H1 (cell line): ENCODE measurements around the gene LYVE1. TPM values are rescaled to one million over a fixed set of nuclear protein-coding genes. Genes with fewer than 3 reads are reported as not detected.

Experiments used
- CTCF ChIA-PET: fragments of 300-600 bp; sonication (Branson Sonifier 250); formaldehyde crosslinking; loops from one replicate; lab custom pipeline; 2021; ENCODE audit not compliant: partially characterized antibody; lab: Charles Lee
- POLR2A ChIA-PET: fragments of 300-600 bp; sonication (Branson Sonifier 250); formaldehyde crosslinking; loops from one replicate; lab custom pipeline; 2021; ENCODE audit warnings: inconsistent platforms; ENCODE audit not compliant: partially characterized antibody; lab: Charles Lee
- DNase-seq, 2 experiments: peaks; one replicate each; pipeline versions ENCODE4 v3.0.0 to v3.0.0-alpha.2; 2010 to 2022; ENCODE audit warnings: low spot score in 2 of 2, low read depth in 1 of 2, mixed read lengths in 1 of 2
- FAIRE-seq: peaks from 2 replicates; lab custom pipeline; 2011; peaks lifted over from hg19 to GRCh38; lab: Jason Lieb, UNC
- H2AFZ ChIP-seq: 2 replicates; pipeline ENCODE4 v1.8.1; 2012; ENCODE audit warnings: low read length, inconsistent platforms
- H2AK5ac ChIP-seq: 2 replicates; pipeline ENCODE4 v1.6.1; 2013; ENCODE audit warnings: low read depth, low read length
- H2BK120ac ChIP-seq: replicated peaks from 2 replicates; pipeline ENCODE3; 2013; ENCODE audit warnings: low read depth, low read length, inconsistent platforms
- H2BK12ac ChIP-seq: 2 replicates; pipeline ENCODE4 v1.6.1; 2013; ENCODE audit warnings: low read depth, low read length
- H2BK15ac ChIP-seq: 2 replicates; pipeline ENCODE4 v1.6.1; 2013; ENCODE audit warnings: low read length
- H2BK20ac ChIP-seq: 2 replicates; pipeline ENCODE4 v1.6.1; 2013; ENCODE audit warnings: low read length
- H2BK5ac ChIP-seq: 2 replicates; pipeline ENCODE4 v1.6.1; 2013; ENCODE audit warnings: low read depth, low read length
- H3K14ac ChIP-seq: 2 replicates; pipeline ENCODE4 v1.6.1; 2013; ENCODE audit warnings: inconsistent platforms; ENCODE audit not compliant: insufficient read length
- H3K18ac ChIP-seq: 2 replicates; pipeline ENCODE4 v1.6.1; 2013; ENCODE audit warnings: low read length; ENCODE audit errors: extremely low read depth
- H3K23ac ChIP-seq: 2 replicates; pipeline ENCODE4 v1.6.1; 2013; ENCODE audit warnings: inconsistent platforms; ENCODE audit not compliant: insufficient read length
- H3K23me2 ChIP-seq: 2 replicates; pipeline ENCODE4 v1.6.1; 2013; ENCODE audit warnings: low read depth, low read length
- H3K27ac ChIP-seq: 2 replicates; pipeline ENCODE4 v1.6.1; 2011; ENCODE audit warnings: low read depth, low read length, inconsistent platforms
- H3K27me3 ChIP-seq, 4 experiments: replicated peaks in 1 of 4; 1 replicate in 1 of 4; 2 replicates in 3 of 4; pipeline versions ENCODE4 v1.6.1 to v1.8.1; 2011 to 2013; ENCODE audit warnings: low read length in 3 of 4, mild to moderate bottlenecking in 3 of 4, inconsistent platforms in 2 of 4, mixed read lengths in 2 of 4, moderate library complexity in 1 of 4; ENCODE audit not compliant: control insufficient read depth in 3 of 4, insufficient read depth in 3 of 4; ENCODE audit errors: extremely low read depth in 1 of 4
- H3K36me3 ChIP-seq, 4 experiments: 2 replicates each; pipeline versions ENCODE4 v1.6.1 to v1.8.1; 2011 to 2013; ENCODE audit warnings: mild to moderate bottlenecking in 4 of 4, low read length in 3 of 4, moderate library complexity in 2 of 4, control low read depth in 1 of 4, inconsistent platforms in 1 of 4; ENCODE audit not compliant: insufficient read depth in 4 of 4, control insufficient read depth in 2 of 4
- H3K4ac ChIP-seq: replicated peaks from 2 replicates; pipeline ENCODE3; 2013; ENCODE audit warnings: low read length, low read depth, mixed read lengths, inconsistent platforms; ENCODE audit not compliant: insufficient read length
- H3K4me1 ChIP-seq, 4 experiments: replicated peaks in 1 of 4; 1 replicate in 1 of 4; 2 replicates in 3 of 4; pipeline versions ENCODE4 v1.6.1 to v1.8.1; 2011 to 2013; ENCODE audit warnings: low read length in 3 of 4, inconsistent platforms in 2 of 4, mixed read lengths in 1 of 4; ENCODE audit not compliant: insufficient read depth in 4 of 4, control insufficient read depth in 3 of 4
- H3K4me2 ChIP-seq, 2 experiments: 2 replicates each; pipeline versions ENCODE4 v1.6.1 to v1.8.1; 2011 to 2013; ENCODE audit warnings: low read depth in 2 of 2, low read length in 2 of 2, control low read depth in 1 of 2, inconsistent platforms in 1 of 2, mild to moderate bottlenecking in 1 of 2; ENCODE audit not compliant: insufficient read depth in 1 of 2
- H3K4me3 ChIP-seq, 4 experiments: fragments of 200-600, 300-600 bp in 1 of 4; sonication (generic), shearing (Covaris generic), sonication (Bioruptor Twin) in 1 of 4; 2 replicates each; pipeline versions ENCODE4 v1.5.1 to v1.8.1; 2011 to 2016; ENCODE audit warnings: low read length in 4 of 4, low read depth in 3 of 4, control low read depth in 2 of 4, inconsistent platforms in 2 of 4, mild to moderate bottlenecking in 2 of 4, mixed read lengths in 1 of 4, moderate library complexity in 1 of 4; ENCODE audit not compliant: insufficient read depth in 2 of 4; ENCODE audit errors: extremely low read depth in 1 of 4
- H3K56ac ChIP-seq: replicated peaks from 2 replicates; pipeline ENCODE3; 2013; ENCODE audit warnings: low read depth, mild to moderate bottlenecking, mixed read lengths, low read length, inconsistent platforms; ENCODE audit not compliant: insufficient read length
- H3K79me1 ChIP-seq: 2 replicates; pipeline ENCODE4 v1.6.1; 2013; ENCODE audit warnings: low read depth, low read length, control low read depth
- H3K79me2 ChIP-seq, 2 experiments: 2 replicates each; pipeline versions ENCODE4 v1.6.1 to v1.8.1; 2012 to 2013; ENCODE audit warnings: low read length in 2 of 2, mild to moderate bottlenecking in 2 of 2, inconsistent platforms in 1 of 2; ENCODE audit not compliant: insufficient read depth in 2 of 2, control insufficient read depth in 1 of 2
- H3K9ac ChIP-seq, 4 experiments: replicated peaks in 1 of 4; 1 replicate in 1 of 4; 2 replicates in 3 of 4; pipeline versions ENCODE4 v1.6.1 to v1.8.1; 2011 to 2013; ENCODE audit warnings: low read depth in 3 of 4, low read length in 3 of 4, control low read depth in 2 of 4, mild to moderate bottlenecking in 2 of 4, moderate library complexity in 2 of 4, inconsistent platforms in 1 of 4; ENCODE audit errors: extremely low read depth in 1 of 4
- H3K9me3 ChIP-seq, 2 experiments: 2 replicates each; pipeline versions ENCODE4 v1.6.1 to v1.8.1; 2012 to 2013; ENCODE audit warnings: mild to moderate bottlenecking in 2 of 2, moderate library complexity in 2 of 2, control low read depth in 1 of 2, inconsistent platforms in 1 of 2, low read depth in 1 of 2, low read length in 1 of 2, mixed read lengths in 1 of 2; ENCODE audit not compliant: insufficient read depth in 2 of 2
- H4K20me1 ChIP-seq, 2 experiments: replicated peaks in 1 of 2; 2 replicates each; pipeline versions ENCODE3 to v1.8.1; 2011 to 2013; ENCODE audit warnings: inconsistent platforms in 2 of 2, low read length in 2 of 2, mild to moderate bottlenecking in 1 of 2; ENCODE audit not compliant: insufficient read depth in 2 of 2, control insufficient read depth in 1 of 2
- H4K5ac ChIP-seq: 2 replicates; pipeline ENCODE4 v1.6.1; 2013; ENCODE audit warnings: low read length, low read depth, mixed read lengths, inconsistent platforms; ENCODE audit not compliant: insufficient read length
- H4K8ac ChIP-seq: 2 replicates; pipeline ENCODE4 v1.8.0; 2013; ENCODE audit warnings: mild to moderate bottlenecking, moderate library complexity, low read length, inconsistent platforms; ENCODE audit not compliant: insufficient read depth; ENCODE audit errors: extremely low read depth
- H4K91ac ChIP-seq: replicated peaks from 2 replicates; pipeline ENCODE3; 2013; ENCODE audit warnings: low read length, mixed read lengths, inconsistent platforms; ENCODE audit not compliant: insufficient read length
- CREB1 ChIP-seq: IDR thresholded peaks from 2 replicates; pipeline ENCODE4 v1.6.1; 2012; ENCODE audit warnings: inconsistent platforms
- EZH2 ChIP-seq: fragments of 200-600 bp; sonication (generic); IDR thresholded peaks from 2 replicates; pipeline ENCODE4 v1.7.1; 2012; ENCODE audit warnings: low read depth, mild to moderate bottlenecking, moderate library complexity, low read length, inconsistent platforms; ENCODE audit not compliant: severe bottlenecking
- FOSL1 ChIP-seq: IDR thresholded peaks from 2 replicates; pipeline ENCODE4 v1.6.1; 2011; ENCODE audit warnings: mild to moderate bottlenecking, low read depth, low read length, moderate library complexity; ENCODE audit not compliant: insufficient read depth
- HDAC6 ChIP-seq: IDR thresholded peaks from one replicate; pipeline ENCODE4 v1.7.1; 2012; ENCODE audit warnings: low read depth, mild to moderate bottlenecking, inconsistent platforms, low read length, moderate library complexity
- JUND ChIP-seq: IDR thresholded peaks from 2 replicates; pipeline ENCODE4 v1.6.1; 2011; ENCODE audit warnings: mild to moderate bottlenecking, improper control_type of control experiment, low read length
- KDM1A ChIP-seq: fragments of 200-600, 300-600 bp; sonication (generic); IDR thresholded peaks from 2 replicates; pipeline ENCODE4 v1.7.1; 2016; ENCODE audit warnings: mild to moderate bottlenecking, low read length, borderline replicate concordance
- POU5F1 ChIP-seq: IDR thresholded peaks from 2 replicates; pipeline ENCODE4 v1.6.1; 2011; ENCODE audit warnings: low read depth, mild to moderate bottlenecking, low read length, moderate library complexity
- SIX5 ChIP-seq: IDR thresholded peaks from 2 replicates; pipeline ENCODE4 v1.6.1; 2011; ENCODE audit warnings: mild to moderate bottlenecking, low read depth, low read length
- TAF1 ChIP-seq: IDR thresholded peaks from 2 replicates; pipeline ENCODE4 v1.6.1; 2011; ENCODE audit warnings: mild to moderate bottlenecking, low read depth, low read length
- USF2 ChIP-seq: IDR thresholded peaks from 2 replicates; pipeline ENCODE4 v1.6.1; 2011; ENCODE audit warnings: low read length, improper control_type of control experiment
- ZNF274 ChIP-seq: IDR thresholded peaks from 2 replicates; pipeline ENCODE4 v1.7.0; 2012; ENCODE audit warnings: low read length, borderline replicate concordance; ENCODE audit errors: extremely low read depth
- WGBS, 2 experiments: shearing (Covaris generic) in 1 of 2; methylation state at CpG; one replicate each; pipeline versions ENCODE4 v1.1.6 to v1.1.7; 2013 to 2015; ENCODE audit warnings: low lambda C conversion rate in 2 of 2, mixed read lengths in 2 of 2, inconsistent platforms in 1 of 2, low coverage in 1 of 2, missing lambda C conversion rate in 1 of 2; ENCODE audit not compliant: insufficient replicate concordance in 2 of 2, insufficient coverage in 1 of 2, insufficient read length in 1 of 2; ENCODE audit errors: extremely low coverage in 1 of 2, missing lambda C conversion rate in 1 of 2; 5-methylcytosine and 5-hydroxymethylcytosine counted together
- polyA plus RNA-seq, 7 experiments: library from polyadenylated mRNA; depleted of rRNA in 3 of 7; stranded (reverse) in 5 of 7; unstranded in 2 of 7; fragments of >200 nt in 5 of 7; fragments of 200-250 nt in 2 of 7; gene quantifications; 1 replicate in 5 of 7; 2 replicates in 1 of 7; 4 replicates in 1 of 7; pipeline versions ENCODE4 v1.2.1 to v1.2.3, GENCODE V29; 2011 to 2013; ENCODE audit warnings: missing spikeins in 2 of 7, mixed read lengths in 2 of 7
- total RNA-seq: library from RNA; stranded (reverse); fragmentation: NEBNext Ultra II Directional; extraction: Animal tissue kit (Norgen Biotek cat#: 25700); gene quantifications from 2 replicates; pipeline ENCODE4 v1.2.1, GENCODE V29; 2021

LYVE1 gene
- total and polyA plus RNA-seq, 2 of the 8 experiments (the other 6 are each of a cell fraction or from before 2014, with no cell fraction given), result 0.09 TPM; not detected in 1

GRCh38 chr11:10515418-10515817, 53.0 kb downstream of the LYVE1 start:
- DNase-seq (no peak), FAIRE-seq (no peak)
- no peak overlapping the region for H2BK5ac ChIP-seq
- H3K56ac ChIP-seq, result no peak overlapping the region
- H3K4me1 ChIP-seq, result peaks cover 2 to 7% (median 6%) of the 10 kb centered on the region in 4 experiments; a peak in 4 of 7 replicates
- POLR2A ChIA-PET, result no interaction called here
- no peak overlapping the region for H2AK5ac ChIP-seq
- no peak overlapping the region for H3K4me3 ChIP-seq
- no peaks in the 10 kb centered on the region for H4K20me1 ChIP-seq
- no peak overlapping the region for H2AFZ ChIP-seq
- no peak overlapping the region for H2BK120ac ChIP-seq
- H3K27ac ChIP-seq, result no peak overlapping the region
- no peak overlapping the region for H3K23ac ChIP-seq
- H4K8ac ChIP-seq, result no peak overlapping the region
- H3K4me2 ChIP-seq, result no peak overlapping the region
- H4K91ac ChIP-seq, result no peak overlapping the region
- CTCF ChIA-PET, result interaction anchor here (0.6 to 1.7 kb wide), 3 partner anchors 54 to 243 kb away, joined by 3 to 5 read pairs (median 3); no protein-coding TSS in a partner anchor
- H3K79me2 ChIP-seq, result no peaks in the 10 kb centered on the region
- 90% methylated on average over 3 of the region's 3 CpGs; no CpG with 5 or more reads in 1 of the 2 experiments for WGBS, 2 experiments
- H4K5ac ChIP-seq, result no peak overlapping the region
- H2BK20ac ChIP-seq, result no peak overlapping the region
- no peak overlapping the region for H3K14ac ChIP-seq
- no peaks in the 10 kb centered on the region for H3K79me1 ChIP-seq
- no peak overlapping the region for H2BK15ac ChIP-seq
- no peak overlapping the region for H2BK12ac ChIP-seq
- H3K27me3 ChIP-seq, result no peaks in the 10 kb centered on the region
- no peaks in the 10 kb centered on the region for H3K23me2 ChIP-seq
- no peak overlapping the region for H3K9ac ChIP-seq
- H3K18ac ChIP-seq, result no peak overlapping the region
- no peaks in the 10 kb centered on the region for H3K9me3 ChIP-seq
- peaks cover 0 to 4% (median 1%) of the 10 kb centered on the region in 4 experiments; a peak in 2 of 8 replicates for H3K36me3 ChIP-seq
- no peak overlapping the region for H3K4ac ChIP-seq
- TF ChIP-seq ZNF274, result no peak
- TF ChIP-seq EZH2, result no peak
- TF ChIP-seq FOSL1, result no peak
- TF ChIP-seq KDM1A, result no peak
- TF ChIP-seq TAF1, result no peak
- TF ChIP-seq POU5F1, result no peak
- no peak for TF ChIP-seq CREB1
- no peak for TF ChIP-seq USF2
- no peak for TF ChIP-seq HDAC6
- no peak for TF ChIP-seq JUND
- TF ChIP-seq SIX5, result no peak
